CD4-positive, alpha-beta T cell treated with Interferon gamma for 1 hour (primary cell): ENCODE measurements around the gene ADCY3.
"Not testable (repeated sequence)": the region's sequence is repeated elsewhere in the genome, so short reads cannot be mapped to it uniquely, and the experiment has no call there.

ENCODE experiments used
- DNase-seq: peaks from one replicate; pipeline ENCODE4 v3.0.0-alpha.2; 2020

Gene ADCY3

DNA sequence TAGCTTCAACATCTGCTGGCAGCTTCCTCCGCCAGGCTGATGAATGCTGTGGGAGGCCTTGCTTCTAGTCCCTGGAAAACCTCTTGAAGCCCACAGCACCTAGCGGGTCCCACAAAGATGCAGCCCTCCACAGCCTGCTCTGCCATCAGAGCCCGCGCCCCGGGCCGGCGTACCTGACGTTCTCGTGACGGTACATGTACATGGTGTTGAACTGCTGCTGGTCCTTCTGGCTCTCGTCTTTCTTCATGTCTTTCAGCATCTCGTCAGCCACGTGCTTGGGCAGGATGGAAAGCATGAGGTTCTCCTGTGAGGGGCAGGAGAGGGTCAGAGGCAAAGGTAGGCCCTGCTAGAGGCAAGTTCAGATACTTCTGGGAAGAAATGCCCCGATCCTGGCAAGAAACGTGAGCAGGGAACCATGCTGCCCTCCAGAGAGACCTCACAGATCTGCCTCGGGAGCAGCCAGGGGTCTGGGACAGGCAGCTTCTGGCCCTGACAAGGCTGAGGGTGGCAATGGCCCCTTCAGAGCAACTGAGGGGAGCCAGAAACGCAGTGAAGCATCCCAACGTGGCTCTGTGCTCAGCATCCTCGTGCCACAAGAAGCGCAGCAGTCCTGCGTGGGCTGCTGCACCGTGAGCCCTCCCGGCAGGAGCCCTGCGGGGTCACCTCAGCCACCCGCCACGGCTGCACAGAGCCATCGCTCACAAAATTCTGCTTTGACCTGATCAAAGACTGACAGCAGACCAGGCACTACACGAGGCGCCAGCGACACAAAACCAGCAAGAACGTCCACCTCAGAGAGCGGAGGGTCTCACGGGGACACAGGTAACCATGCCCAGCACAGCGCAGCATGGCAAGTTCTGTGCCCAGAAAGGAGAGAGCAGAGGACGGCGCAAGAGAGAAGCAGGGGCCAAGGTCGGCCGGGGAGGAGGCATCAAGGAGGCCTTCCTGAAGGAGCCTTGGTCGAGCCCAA lies 77.7 kb downstream of the ADCY3 start:
- no peak for DNase-seq

DNA sequence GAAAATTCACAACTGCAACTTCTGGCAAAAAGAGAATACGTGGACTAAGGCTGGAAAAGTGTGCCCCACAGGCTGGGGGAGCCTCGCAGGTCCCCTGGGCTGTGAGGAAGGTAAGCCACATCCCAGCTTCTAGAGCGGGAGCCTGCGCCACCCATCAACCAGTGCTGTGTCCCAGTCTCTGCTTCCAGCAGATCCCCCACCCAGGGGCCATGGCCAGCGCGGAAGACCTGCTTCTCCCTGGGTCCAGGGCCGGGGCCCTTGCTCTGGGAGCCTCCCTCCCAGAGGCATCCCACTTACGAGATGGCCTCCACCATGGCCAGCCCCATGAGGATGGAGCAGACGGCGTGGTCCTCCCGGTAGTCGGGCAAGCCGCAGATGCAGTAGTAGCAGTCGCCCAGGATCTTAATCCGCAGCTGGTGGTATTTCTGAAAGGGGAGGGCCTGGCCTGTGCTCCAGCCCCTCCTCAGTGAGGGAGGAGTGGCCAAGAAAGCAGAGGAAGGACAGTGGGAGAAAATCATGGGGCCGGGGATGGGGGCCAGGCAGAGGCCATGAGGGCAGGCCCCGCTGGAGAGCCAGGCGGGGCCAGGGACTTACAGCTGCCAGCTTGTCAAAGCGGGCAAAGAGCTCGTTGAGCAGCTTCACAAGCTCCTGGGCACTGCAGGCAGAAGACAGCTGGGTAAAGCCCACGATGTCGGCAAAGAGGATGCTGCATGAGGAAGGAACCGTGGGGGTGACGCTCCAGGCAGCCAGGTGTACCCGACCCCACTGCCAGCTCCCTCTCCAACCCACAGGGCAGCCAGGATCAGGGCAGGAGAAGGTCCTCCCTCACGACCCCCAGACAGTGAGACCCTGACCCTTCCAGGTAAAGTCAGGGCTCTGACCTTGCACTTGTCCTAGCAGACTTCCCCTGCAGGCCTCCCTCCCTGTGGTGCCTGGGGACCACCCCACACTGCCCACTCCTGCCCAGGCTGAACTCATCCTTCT lies 78.8 kb downstream of the ADCY3 start:
- DNase-seq: no peak

DNA sequence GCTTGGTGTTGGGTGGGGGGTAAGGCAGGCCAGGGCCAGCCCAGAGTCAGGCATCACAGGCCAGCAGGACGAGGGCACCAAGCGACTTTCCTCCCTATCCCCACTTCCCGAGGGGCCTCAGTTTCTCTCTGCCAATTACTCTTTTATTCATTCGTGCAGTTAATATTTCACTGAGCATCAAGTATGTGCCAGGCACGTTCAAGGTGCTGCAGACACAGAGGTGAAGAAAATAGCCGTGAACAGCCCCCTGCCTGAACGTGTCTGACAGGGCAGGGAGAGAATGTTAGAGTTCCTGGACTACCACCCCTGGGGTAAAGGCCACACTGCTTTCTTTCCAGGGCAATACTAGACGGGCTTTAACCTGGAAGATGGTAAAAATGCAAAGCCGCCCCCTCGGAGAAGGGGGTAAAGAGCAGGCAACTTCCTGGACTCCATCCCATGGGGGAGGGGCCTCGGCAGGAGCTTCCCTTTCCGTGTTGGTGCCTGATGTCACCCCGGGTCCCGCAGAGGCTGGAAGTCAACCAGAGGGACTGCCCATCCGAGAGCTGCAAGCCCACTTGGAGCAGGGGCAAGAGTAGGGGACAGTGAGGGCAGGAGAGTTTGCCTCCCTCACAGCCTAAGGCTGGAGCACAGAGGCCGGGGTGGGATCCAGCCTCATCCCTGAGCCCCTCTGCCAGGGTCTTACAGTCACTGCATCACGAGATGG lies 79.7 kb downstream of the ADCY3 start:
- DNase-seq: no peak

DNA sequence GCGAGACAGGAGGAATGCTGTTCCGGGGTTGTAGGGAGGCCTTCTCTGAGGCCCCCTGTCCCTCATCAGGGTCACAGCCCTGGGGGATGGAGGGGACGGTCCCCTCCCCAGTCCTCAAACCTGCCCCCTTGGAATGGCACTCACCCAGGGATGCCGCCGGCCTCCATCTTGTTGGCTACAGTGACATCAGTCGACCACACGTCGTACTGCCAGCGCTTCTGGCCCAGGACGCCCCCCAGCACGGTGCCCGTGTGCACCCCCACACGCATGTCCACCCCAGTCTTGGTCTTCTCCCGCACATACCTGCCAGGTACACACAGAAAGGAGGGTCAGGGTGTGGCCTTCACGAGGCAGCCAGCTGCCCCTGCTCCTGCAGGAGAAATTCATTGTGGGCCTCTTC lies 80.3 kb downstream of the ADCY3 start:
- DNase-seq: no peak

DNA sequence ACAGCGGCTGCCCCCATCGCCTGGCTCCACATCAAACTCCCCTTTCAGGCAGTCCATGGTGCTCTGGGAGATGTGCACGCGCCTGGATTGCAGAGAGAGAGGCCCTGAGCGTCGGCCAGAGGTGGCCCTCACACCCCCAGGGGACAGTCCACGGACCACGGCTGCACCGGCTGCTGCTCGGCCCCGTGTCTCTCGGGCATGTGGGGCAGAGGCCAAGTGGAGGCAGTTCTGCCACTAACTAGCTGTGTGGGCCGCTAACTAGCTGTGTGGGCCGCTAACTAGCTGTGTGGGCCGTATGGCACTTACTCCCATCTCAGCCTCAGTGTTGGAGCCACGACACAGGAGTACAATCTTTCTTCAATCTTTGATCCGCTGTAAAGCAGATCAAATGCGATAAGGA lies 81.5 kb downstream of the ADCY3 start:
- DNase-seq: no peak

DNA sequence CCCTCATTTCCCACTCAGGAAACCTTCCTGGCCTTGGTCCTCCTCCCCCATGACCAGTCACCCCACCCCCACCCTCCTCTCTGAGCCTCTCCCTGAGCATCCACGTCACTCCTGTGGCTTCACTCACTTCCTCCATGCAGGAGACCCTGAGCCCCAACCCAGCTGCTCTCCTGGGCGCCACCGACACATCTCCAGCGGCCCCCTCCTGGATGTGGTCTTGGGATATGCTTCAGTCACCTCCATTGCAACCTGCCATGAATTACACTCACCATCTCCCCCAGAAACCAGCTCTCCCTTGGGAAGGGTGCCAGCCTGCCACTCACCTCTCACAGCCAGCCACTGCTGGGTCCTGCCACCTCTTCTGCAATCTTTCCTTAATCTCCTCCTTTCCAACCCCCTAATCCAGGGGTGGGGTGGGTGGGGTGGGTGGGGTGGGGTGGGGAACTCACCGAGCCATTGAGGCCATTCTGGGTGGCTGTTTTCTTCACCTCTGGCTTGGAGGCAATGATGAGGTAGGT lies 82.0 kb downstream of the ADCY3 start:
- DNase-seq: no peak

DNA sequence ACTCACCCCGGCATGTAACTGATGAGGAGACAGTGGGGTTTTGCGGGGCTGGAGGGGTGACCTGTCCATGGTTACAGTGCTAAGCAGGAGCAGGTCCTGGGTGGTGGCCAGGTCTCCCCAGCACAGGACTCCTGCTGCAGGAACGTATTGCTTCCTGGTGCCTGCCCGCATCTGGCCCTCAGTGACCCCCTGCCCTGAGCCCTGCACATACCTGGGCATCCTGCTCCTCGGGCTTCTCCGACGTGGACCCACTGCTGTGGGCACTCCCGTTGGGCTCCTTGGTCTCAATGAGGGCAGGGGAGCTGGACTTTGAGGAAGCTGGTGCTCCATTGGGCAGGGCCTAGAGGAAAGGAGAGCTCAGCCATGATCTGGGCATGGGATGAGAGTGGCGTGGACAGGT lies 83.3 kb downstream of the ADCY3 start:
- DNase-seq: no peak

DNA sequence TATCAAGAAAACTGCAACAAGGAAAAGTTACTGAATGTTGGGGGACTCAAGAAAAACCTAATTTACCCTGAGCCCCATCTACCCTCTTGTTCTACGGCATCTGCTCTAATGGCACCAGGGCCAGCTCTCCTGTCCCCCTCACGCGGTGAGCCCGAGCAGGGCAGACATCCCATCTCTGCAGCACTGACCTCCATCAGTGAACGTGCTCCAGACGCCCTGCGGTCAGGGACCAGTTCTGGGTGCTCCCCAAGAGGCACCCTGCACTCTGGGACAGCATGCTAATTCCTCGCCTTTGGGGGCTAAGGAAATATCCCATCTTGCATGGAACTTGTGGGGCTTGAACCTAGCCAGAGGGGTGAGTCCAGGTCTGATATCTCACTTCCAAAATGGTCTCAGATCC lies 83.8 kb downstream of the ADCY3 start:
- no peak for DNase-seq

DNA sequence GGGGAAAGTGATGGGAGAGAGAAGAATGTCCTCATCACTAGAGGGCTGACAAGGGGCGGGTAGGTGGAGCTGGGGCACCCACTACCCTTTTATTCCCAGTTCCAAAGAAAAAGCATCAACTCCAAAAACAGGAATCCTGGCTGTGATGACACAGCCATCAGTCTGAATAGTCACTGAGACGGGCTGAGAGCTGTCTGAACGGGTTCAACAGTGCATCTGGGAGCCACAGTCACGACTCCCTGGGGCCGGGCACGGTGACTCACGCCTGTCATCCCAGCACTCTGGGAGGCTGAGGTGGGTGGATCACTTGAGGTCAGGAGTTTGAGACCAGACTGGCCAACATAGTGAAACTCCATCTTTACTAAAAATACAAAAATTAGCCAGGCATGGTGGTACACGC lies 84.6 kb downstream of the ADCY3 start:
- not testable (repeated sequence) for DNase-seq

DNA sequence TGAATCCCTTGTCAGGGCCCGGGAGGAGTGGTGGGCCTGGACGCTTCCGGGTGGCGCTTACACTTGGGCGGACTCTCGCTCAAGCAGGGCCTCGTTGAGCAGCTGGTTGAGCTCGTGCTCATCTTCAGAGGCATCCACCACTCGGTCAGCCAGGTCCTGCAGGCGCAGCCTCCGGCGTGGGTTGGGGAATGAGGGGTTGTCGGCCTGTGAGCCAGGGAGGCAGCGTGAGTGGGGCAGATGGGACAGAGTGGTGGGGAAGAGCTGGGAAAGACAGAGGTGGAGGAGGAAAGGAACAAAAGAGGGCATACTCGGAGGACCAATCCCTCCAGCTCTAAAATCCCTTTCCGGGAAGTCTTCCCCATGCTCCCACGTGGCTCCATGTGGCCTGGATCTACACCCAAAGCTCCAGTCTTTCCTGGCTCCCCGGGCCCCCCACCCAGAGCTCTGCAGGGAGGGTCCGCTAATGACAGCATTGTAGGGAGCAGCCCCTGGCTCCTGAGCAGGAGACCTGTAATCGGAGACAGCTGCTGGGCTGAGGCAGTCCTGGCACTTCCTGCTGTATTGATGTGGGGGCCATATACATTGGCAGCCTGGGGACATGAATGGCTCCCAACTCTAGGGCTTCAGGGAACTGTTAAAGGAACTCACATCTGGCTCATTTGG lies 85.2 kb downstream of the ADCY3 start:
- DNase-seq: no peak

DNA sequence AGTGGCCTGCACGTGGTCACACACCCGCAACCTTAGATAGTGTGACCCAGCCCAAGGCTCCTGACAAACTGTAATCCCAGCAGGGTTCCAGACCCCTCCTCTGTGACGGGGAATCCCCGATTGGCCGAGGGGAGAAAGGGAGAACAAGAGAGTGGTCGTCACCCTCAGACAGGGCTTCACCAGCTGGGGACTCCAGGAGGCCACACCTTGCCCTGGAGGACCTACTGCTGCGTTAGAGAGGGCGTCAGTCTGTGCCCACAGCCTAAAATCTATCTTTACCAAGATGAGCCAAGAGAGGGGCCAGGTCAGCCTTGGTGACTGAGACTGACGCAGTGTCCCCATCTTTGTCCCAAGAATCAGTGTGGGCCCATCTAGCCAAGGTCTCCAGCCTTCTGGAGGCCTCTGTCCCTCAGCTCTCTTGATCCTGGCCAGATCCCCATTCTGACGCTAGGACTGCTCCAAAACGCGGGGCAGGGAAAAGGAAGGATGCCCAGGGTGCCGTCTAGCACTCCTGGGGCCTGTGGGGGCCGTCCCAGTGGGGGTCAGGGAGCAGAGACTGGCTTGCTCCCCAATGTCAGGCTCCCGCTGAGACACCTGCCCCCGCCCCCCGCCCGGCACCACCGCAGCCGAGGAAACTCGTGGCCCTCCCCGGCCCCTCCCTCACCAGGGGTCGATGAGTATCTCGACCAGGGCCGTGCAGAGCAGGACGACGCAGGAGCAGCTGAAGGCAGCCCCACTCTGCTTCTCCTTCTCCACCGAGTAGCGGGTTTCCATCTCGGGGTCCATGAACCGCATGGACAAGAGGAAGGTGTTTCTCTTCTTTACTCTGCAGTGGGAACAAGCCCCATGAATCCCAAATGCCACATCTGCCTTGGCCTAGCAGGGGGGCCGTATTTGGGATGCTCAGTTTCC lies 86.0 kb downstream of the ADCY3 start:
- no peak for DNase-seq

DNA sequence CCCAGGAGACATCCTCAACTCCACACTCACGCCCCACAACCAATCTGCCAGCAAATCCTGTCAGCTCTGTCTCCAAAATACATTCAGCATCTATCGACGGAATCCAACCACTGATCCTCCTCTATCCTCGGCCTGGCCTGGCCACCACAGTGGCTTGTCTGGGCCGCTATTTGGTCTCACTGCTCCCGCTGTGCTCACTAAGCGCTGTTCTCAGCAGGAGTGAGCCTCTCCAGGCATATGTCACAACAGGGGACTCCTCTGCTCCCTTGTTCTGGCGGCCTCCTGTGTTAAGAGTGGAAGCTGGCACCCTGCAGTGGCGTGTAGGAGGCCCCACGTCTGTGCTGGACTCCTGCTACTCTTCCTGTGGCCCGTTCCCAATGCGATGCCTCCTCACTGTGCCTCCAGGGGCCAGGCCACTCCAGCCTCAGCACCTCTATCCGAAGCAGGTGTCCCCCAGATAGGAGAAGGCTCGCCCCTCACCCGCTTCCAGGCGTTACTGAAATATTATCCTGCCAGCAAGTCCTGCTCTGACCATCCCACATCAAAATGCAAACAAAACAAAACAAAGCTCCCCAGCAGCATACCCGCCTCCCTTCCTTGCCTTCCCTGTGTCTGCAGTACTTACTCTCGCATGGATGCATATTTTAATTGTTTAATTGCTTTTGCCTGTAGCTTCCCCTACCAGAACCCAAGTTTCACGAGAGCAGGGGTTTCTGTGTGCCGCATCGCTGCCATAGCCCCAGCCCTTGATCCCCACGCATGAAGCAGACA lies 86.9 kb downstream of the ADCY3 start:
- no peak for DNase-seq

DNA sequence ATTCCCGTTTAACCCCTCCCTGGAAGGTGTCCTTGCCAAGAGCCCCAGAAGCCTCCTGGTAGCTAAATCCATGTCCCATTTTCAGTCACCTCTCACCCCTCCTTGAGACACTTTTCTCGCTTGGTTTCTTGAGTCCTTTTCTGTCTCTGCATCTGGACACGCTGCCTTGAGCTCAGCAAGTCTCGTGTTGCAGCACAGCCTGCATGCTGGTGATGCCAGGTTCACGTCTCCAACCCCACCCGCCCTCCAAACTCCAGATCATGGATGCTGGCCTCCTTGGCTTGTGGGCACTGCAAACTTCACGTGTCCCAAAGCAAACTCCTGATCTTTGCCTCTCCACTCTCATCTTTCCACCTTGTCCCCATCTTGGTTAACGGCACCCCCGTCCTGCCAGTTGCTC lies 87.5 kb downstream of the ADCY3 start:
- no peak for DNase-seq

DNA sequence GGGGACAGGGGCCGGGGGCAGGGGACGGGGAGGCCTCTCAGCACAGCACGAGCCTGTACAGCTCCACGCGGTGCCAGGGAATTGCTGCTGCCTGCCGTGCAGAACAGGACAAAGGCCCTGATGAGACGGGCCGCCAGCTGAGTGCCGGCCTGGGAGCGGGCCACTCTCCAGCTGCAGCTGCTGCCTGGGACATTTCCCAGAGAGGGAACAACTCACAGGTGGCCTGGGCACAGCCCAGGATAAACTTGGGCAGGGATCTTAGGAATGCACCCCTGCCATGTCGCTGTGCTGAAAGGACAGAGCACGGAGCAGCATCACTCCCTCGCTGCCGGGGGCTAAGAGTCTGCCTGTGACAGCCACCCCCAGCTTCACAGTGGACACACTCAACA lies 88.0 kb downstream of the ADCY3 start:
- DNase-seq: no peak

DNA sequence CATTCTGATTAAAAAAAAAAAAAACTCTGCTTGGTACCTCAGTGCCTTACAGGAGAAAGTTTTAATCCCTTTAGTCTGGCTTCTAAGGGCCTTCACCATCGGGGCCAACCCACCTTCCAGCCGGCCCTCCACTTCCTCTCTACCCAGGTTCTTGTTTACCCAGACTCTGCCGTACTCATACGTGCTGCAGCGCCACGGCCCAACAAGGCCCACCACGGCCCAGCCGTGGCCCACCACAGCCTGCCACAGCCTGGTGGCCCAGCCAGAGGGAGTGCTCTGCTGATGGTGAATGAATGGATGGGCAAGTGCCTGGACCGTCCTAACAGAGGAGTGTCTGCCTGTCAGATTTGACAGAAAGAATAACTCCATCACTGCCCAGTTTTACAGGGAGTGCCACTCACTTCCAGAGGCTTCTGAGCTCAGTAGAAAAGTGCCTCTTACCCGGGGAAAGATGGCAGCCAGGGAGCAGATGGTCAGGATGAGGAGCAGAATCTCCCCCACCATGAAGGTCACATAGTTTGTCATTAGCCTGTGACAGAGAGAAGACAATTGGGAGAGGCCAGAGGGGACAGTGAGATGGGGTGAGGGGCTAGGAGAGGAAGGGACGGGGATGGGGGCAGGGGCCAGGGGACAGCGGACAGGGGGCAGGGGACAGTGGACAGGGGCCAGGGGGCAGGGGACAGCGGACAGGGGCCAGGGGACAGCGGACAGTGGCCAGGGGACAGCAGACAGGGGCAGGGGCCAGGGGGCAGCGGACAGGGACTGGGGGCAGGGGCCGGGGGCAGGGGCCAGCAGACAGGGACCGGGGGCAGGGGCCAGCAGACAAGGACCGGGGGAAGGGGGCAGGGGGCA lies 88.6 kb downstream of the ADCY3 start:
- DNase-seq: no peak

DNA sequence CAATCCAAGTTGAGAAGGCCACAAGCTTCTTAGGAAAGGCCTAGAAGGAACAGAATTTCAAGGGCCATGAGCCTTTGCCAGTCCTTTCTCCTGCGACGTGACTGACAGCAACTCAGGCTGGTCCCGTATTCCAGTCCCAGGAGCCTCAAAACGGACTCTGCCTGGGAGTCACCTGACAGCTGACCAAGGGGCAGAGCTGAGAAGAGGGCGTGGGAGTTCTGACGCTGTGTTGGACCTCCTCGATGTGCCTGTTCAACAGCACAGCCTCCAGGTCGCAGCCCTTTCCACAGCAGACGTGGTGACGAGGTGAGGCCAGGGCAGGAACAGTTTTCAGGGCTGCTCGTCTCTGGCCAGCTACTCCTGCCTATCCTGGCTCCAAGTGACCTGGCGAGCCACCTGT lies 89.3 kb downstream of the ADCY3 start:
- no peak for DNase-seq

DNA sequence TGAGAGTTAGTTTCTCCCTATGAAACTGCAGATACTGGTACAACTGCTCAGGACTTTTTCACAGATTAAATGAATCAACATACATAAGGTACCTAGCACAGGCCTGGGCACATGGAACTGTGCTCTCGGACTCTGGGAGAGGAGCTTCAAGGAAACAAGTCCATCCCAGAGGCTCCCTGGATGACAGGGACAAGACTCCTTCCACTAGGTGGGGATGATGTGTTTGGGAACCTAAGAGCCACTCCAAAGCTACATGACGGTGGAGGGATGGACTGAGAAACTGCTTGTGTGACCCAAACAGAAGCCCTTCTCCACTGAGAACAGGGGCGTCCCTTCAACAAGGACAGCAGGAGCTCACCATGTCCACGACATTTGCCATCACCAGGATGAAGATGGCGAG lies 89.7 kb downstream of the ADCY3 start:
- no peak for DNase-seq

DNA sequence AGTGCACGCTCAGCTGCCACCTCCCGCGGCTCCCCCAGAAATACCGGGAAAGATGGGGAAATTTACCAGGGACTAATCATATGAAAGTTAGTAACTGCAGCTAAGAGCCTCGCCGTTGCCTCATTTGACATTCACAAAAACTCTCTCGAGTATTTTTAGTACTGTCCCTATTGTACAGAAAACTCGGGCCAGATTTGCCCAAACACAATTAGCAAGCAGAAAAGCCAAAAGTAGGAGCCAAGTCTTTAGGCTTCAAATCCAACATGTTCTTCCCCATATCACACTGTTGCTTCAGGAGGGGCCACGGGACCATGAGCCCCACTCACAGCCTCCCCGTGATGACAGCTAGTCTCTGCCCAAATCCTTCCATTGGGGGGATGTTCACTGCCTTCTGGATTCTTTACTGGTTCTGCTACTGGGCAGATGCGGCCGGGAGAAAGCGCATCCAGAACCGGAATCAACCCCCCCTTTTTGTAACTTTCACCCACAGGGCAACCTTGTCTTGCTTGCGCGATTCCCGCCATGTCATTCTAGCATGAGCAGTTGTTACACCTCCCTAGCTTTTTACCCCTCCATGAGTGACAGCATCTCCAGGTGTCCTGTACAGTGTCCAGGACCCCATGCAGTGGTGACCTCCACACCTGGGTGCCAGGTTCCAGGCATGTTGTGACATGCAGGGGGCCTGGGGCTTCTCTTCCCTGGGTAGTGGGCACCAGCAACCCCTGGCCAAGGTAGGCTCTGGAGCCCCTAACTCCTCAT lies 91.6 kb downstream of the ADCY3 start:
- DNase-seq: no peak
